GM18507 (cell line): ENCODE measurements around the gene CDC7.
A peak's percentile ranks its signal among the peaks of the same experiment; 100 is the strongest.
"Not testable (repeated sequence)": the region's sequence is repeated elsewhere in the genome, so short reads cannot be mapped to it uniquely, and the experiment has no call there.

Experiments used
- DNase-seq: peaks from one replicate; pipeline ENCODE4 v3.0.0; 2011; ENCODE audit warnings: low read depth; ENCODE audit not compliant: insufficient read length; ENCODE audit errors: extremely low spot score
- FAIRE-seq: peaks from 2 replicates; lab custom pipeline; 2011; peaks lifted over from hg19 to GRCh38; lab: Jason Lieb, UNC

Gene CDC7

GRCh38 chr1:91506071-91506470, 5.4 kb downstream of the CDC7 start:
- DNase-seq (no peak), FAIRE-seq (no peak)

- DNase-seq, result no peak
- no peak for FAIRE-seq
Observed at GRCh38 chr1:91507328-91507727, 6.7 kb downstream of the CDC7 start.

GRCh38 chr1:91510754-91511153, 10.1 kb downstream of the CDC7 start:
- no peak for DNase-seq
- FAIRE-seq, result no peak

GRCh38 chr1:91511386-91511785, 10.7 kb downstream of the CDC7 start:
- FAIRE-seq, result peak; percentile 59

GRCh38 chr1:91513160-91513559, 12.5 kb downstream of the CDC7 start:
- DNase-seq, result no peak
- no peak for FAIRE-seq

More at GRCh38 chr1:91511386-91511785, 10.7 kb downstream of the CDC7 start:
- DNase-seq, result no peak

GRCh38 chr1:91513706-91514105, 13.1 kb downstream of the CDC7 start:
- DNase-seq, result no peak
- FAIRE-seq, result no peak

GRCh38 chr1:91515994-91516393, 15.3 kb downstream of the CDC7 start:
- FAIRE-seq, result no peak

GRCh38 chr1:91516605-91517004, 16.0 kb downstream of the CDC7 start:
- DNase-seq, FAIRE-seq: not testable (repeated sequence)

More at GRCh38 chr1:91515994-91516393, 15.3 kb downstream of the CDC7 start:
- no peak for DNase-seq

GRCh38 chr1:91519167-91519566, 18.5 kb downstream of the CDC7 start:
- not testable (repeated sequence) for FAIRE-seq, DNase-seq

- FAIRE-seq (no peak), DNase-seq (no peak)
Observed at GRCh38 chr1:91520942-91521507, 20.4 kb downstream of the CDC7 start.

GRCh38 chr1:91523482-91523881, 22.8 kb downstream of the CDC7 start:
- DNase-seq, result no peak
- peak; percentile 89 for FAIRE-seq

- DNase-seq (no peak), FAIRE-seq (no peak)
Observed at GRCh38 chr1:91526496-91526895, 25.8 kb downstream of the CDC7 start.

- no peak for DNase-seq
- no peak for FAIRE-seq
Observed at GRCh38 chr1:91527266-91527765, 26.7 kb downstream of the CDC7 start.

GRCh38 chr1:91527781-91528180, 27.1 kb downstream of the CDC7 start:
- FAIRE-seq, result no peak
- DNase-seq, result no peak

- DNase-seq (no peak), FAIRE-seq (no peak)
Observed at GRCh38 chr1:91529856-91530255, 29.2 kb downstream of the CDC7 start.

GRCh38 chr1:91533361-91534024, 32.8 kb downstream of the CDC7 start:
- FAIRE-seq, result no peak
- DNase-seq, result no peak

- FAIRE-seq, result no peak
- no peak for DNase-seq
Observed at GRCh38 chr1:91535441-91535840, 34.8 kb downstream of the CDC7 start.

GRCh38 chr1:91537281-91537986, 36.8 kb downstream of the CDC7 start:
- no peak for DNase-seq
- FAIRE-seq, result no peak

GRCh38 chr1:91537987-91538304, 37.3 kb downstream of the CDC7 start:
- no peak for FAIRE-seq
- DNase-seq, result no peak

GRCh38 chr1:91540910-91541309, 40.3 kb downstream of the CDC7 start:
- no peak for FAIRE-seq

More at GRCh38 chr1:91540910-91541309, 40.3 kb downstream of the CDC7 start:
- DNase-seq, result no peak
